Tibial nerve (tissue), 4 donors: ENCODE results near the gene ZNF521.

ENCODE experiments used
- EP300 ChIP-seq, 2 donors: sonication (generic); formaldehyde crosslinking; IDR thresholded peaks; one replicate each; pipeline ENCODE4 v1.6.1; 2017; ENCODE audit warnings: antibody characterized with exemption in 2 of 2, mild to moderate bottlenecking in 1 of 2
- POLR2A ChIP-seq, 2 donors: fragments of 450-650 bp; IDR thresholded peaks; one replicate each; pipeline ENCODE4 v1.6.1; 2017; ENCODE audit warnings: antibody characterized with exemption in 2 of 2, mild to moderate bottlenecking in 2 of 2, moderate library complexity in 2 of 2
- TF ChIP-seq, protein P1 (sequence below), 5 experiments: fragments of 200-600 bp in 3 of 5; fragments of 450-650 bp in 2 of 5; sonication (generic) in 3 of 5; IDR thresholded peaks; one replicate each; pipeline ENCODE4 v1.5.1; 2016 to 2019; ENCODE audit warnings: antibody characterized with exemption in 5 of 5, mild to moderate bottlenecking in 3 of 5, moderate library complexity in 2 of 5

DNA sequence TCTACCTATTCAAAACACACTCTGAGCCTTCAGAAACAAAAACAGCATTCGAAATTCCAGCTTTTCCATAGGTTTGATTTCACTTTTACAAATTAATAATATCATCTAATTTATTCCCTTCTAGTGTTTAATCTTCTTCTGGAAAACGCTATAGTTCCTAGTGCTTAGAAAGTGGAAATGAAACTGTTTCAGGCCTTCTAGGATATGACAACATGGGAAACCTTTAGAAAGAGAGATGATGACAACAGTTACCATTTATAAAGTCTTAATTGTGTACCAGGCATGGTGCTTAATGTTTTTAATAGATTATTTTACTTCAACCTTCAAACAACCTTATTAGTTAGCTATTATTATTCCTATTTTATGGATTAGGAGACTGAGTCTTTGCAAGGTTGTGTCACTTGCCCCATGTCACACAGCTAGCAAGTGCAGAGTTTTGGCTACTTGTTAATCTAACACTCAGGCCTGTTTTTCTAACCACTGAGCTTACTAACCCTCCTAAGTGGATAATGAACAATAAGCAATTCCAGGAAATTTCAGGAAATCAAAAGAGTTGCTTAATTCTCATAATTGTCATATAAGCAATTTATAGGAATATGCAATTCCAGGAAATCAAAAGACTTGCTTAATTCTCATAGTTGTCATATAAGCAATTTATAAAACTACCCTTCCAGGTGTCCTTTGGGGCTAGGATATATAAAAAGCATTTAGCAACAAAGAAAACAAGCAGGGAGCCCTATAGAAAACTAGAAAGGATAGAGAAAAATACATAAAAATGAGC, 206.0 kb downstream of the ZNF521 start:
- TF ChIP-seq POLR2A (IDR thresholded peaks at IDR 0.05) (no peak), EP300 (IDR thresholded peaks at IDR 0.05) (no peak)
- TF ChIP-seq, protein P1, sequence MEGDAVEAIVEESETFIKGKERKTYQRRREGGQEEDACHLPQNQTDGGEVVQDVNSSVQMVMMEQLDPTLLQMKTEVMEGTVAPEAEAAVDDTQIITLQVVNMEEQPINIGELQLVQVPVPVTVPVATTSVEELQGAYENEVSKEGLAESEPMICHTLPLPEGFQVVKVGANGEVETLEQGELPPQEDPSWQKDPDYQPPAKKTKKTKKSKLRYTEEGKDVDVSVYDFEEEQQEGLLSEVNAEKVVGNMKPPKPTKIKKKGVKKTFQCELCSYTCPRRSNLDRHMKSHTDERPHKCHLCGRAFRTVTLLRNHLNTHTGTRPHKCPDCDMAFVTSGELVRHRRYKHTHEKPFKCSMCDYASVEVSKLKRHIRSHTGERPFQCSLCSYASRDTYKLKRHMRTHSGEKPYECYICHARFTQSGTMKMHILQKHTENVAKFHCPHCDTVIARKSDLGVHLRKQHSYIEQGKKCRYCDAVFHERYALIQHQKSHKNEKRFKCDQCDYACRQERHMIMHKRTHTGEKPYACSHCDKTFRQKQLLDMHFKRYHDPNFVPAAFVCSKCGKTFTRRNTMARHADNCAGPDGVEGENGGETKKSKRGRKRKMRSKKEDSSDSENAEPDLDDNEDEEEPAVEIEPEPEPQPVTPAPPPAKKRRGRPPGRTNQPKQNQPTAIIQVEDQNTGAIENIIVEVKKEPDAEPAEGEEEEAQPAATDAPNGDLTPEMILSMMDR (IDR thresholded peaks at IDR 0.05), result no peak
